GM18873 (cell line): ENCODE measurements around the gene TUBD1.
"Not testable (repeated sequence)": the region's sequence is repeated elsewhere in the genome, so short reads cannot be mapped to it uniquely, and the experiment has no call there.

Experiments used
- ATAC-seq: cut with Tn5 transposase; IDR thresholded peaks from one replicate; pipeline ENCODE4 v1.9.1; 2021; ENCODE audit warnings: mild to moderate bottlenecking, moderate library complexity, moderate number of reproducible peaks; ENCODE audit not compliant: unreplicated experiment, low FRiP score

Gene TUBD1

GRCh38 chr17:59877965-59878364 is 14.8 kb downstream of the TUBD1 start:
- no peak for ATAC-seq

GRCh38 chr17:59876107-59876506 is 16.6 kb downstream of the TUBD1 start:
- no peak for ATAC-seq

DNA sequence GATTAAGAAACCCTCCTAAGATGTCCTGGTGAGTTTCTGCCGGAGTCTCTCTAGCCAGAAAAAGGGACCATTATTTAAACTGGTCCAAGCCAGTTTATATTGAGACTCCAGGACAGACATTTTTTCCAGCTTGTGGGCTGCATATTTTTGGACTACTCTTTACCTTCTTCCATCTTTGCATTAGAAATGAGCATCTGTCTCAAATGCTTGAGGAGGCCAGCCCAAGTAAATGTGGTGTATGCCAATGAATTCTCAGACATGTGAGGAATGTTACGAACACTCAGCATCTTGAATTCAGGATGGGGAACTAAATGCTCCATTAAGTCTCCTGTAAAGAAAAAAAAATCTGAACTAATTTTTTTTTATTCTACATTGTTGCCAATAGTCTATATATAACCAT is 18.4 kb downstream of the TUBD1 start:
- no peak for ATAC-seq

- ATAC-seq, result not testable (repeated sequence)
These were observed 19.3 kb downstream of the TUBD1 start for GRCh38 chr17:59873414-59873813.

DNA sequence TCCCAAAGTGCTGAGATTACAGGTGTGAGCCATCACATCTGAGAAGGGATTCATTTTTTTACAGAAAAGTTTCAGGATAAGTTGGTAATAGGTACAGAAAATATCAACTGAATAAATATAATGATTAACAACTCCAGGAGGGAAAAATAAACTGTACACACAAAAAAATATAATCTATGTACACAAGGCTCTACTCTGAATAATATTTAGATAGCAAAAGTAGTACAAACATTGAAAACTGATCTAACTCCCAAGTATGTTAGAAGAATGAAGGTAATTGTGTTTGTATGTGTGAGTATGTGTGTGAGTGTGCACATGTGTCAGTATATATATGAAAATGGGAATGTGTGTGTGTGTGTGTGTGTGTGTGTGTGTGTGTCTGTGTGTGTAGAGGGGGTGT is 20.4 kb downstream of the TUBD1 start:
- no peak for ATAC-seq

- no peak for ATAC-seq
These were observed 22.3 kb downstream of the TUBD1 start for GRCh38 chr17:59870482-59870881.

- no peak for ATAC-seq
These were observed 22.9 kb downstream of the TUBD1 start for GRCh38 chr17:59869941-59870218.

DNA sequence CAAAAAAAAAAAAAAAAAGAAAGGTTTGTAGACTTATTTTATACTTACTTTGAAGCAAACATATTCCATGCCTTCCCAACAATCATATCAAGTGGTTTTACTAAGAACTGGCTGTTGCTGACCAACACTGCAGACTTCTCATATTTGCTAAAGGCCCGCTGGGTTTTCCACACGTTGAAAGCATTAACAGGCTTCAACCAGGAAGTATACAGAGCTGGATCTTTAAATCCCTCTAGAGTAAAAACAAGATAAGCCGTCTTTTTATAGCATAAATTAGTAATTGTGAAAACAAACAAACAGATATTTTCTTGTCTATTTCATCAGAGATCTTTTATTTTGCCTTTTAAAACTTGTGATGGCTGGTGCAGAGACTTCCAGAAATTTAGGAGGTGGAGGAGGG is 29.1 kb downstream of the TUBD1 start:
- no peak for ATAC-seq

GRCh38 chr17:59859444-59860025 is 33.2 kb downstream of the TUBD1 start:
- ATAC-seq, result no peak

- ATAC-seq, result no peak
These were observed 33.8 kb downstream of the TUBD1 start for GRCh38 chr17:59858932-59859331.

DNA sequence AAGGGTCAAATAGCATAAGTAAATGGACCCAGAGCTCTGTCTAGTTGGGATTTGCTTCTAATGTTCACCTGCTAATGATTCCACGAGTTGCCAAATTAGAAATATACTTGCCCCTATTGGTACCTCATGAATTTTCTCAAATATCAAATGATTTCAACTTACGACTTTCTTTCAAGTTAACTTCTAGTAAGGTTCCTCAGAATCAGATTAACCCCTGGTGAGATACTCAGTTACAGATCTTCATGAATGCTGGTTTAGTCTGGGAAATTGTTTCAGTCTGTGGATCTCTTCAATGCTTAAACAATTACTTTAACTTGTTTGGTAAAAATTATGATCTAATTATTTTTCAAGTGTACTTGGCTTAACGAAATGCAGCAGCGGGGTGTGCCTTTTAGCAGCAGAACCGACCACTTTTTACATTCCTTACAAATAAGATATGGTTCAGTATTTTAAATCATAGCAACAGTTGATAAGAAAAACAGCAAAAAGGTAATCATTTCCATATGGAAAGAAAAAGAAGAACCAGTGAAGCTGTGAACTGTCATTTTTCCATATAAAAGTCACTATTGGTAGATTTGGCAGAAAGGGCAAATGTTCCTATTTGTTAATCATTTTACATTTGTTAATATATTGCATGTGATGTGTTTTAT is 34.5 kb downstream of the TUBD1 start:
- no peak for ATAC-seq

DNA sequence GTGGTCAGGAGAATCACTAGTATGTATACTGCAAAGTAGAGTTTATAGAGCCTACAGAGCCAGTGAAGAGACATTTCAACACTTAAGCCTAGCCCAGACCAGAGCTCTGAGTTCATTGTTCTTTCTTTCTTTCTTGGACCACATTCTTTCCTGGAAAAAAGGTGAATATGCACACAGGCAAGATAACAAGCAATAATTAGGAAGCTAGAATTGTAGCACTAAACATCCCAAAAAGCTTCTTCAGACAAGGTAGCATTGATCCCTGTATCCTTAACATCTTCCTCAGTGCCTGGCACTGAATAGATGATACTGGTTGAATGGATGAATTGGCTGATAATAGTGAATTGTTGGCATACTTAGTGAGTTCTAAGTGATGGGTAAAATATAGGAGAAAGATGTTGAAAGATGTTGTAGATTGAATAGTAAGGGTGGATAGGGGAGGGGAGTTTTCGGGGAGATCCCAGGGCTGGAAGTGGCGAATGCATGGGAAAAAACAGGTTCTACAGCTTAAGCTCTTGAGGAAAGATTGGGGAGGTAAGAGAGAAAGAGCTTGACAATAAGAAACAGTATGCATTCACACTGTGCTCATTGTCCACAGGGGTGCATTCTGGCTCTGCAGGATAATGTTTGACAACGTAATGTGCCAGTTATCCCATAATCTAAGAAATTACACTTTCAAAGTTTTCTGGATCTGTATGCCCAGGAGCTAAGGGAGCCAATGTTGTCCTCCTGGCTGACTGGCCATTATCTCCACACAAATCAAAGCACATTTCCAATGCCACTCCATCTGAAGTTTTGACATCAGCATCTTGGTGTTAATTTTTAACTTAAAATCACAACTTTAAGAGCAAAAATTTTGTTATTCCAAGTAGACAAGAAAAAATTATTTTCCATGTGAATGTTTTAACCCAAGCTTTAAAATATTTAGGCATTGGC is 35.6 kb downstream of the TUBD1 start:
- no peak for ATAC-seq

- not testable (repeated sequence) for ATAC-seq
These were observed 38.6 kb downstream of the TUBD1 start for GRCh38 chr17:59853919-59854729.

DNA sequence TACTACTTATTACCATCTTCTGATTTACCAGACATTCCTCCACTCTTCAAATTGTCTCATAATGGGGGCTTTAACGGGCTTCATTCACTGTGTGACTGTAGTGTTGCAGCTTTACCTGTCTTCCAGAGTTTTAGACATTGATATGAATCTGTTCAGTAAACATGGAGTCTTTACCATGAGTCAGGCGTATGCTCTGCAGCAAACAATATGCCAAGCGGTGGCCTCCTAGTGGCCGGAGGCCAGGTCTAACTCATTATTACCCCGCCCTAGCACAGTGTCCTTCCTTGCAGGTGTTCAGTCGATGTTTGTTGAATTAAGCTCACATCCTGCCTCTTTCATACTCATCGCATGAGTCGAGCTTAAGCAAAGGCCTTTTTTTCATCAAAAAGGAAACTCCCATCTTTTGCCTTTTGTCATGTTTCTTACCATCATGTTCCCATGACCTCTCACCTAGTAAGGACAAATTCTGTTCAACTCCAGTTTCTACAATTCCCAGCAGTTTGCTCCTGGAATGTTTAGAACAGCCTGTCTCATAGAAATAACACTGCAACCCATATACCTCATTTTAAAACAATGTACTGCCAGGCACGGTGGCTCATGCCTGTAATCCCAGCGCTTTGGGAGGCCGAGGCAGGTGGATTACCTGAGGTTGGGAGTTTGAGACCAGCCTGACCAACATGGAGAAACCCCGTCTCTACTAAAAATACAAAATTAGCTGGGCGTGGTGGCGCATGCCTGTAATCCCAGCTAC is 39.4 kb downstream of the TUBD1 start:
- no peak for ATAC-seq

- not testable (repeated sequence) for ATAC-seq
These were observed 39.9 kb downstream of the TUBD1 start for GRCh38 chr17:59852847-59853167.

DNA sequence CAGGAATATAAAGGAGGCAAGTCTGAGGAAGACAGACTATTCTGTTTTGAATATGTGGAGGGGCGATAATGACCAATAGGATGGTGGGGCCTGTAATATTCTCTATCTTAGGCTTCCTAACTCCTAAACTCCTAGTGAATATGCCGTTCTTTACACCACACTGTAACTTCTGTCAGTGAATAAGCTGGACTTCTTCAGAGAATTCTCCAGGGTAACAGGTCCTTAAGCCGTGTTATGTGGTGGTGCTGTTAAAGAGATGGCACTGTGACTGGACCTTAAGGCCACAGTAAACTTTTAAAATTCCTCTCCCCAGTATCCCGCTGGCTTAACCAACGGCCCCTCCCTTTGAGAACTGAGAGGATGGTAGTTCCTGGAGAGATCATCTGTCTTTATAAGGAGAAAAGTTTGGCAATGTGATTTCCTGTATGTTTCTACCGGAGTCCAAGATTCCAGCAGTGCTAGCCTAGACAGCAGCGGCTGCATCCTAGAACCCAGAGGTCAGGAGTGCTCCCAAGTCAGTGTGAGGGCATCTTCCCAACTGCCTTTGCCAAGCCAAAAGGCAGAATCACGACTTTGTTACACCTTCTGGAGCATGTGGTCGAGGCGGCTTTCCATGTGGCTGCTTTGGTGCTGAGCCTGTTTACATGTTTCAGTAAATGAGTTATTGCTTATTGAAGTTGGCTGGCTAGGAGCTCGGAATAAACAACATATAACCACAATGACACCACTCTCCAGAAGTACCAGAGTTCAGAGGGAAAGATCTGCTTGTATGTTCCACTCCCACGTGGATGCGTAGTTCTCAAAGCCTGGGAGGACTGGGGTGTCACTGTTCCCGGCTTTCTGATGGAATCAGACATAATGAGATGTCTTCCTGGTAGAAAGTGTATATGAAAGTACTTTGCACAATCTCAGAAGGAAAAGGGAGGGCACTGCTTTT is 41.0 kb downstream of the TUBD1 start:
- ATAC-seq, result no peak

GRCh38 chr17:59850311-59850710 is 42.4 kb downstream of the TUBD1 start:
- ATAC-seq, result not testable (repeated sequence)

DNA sequence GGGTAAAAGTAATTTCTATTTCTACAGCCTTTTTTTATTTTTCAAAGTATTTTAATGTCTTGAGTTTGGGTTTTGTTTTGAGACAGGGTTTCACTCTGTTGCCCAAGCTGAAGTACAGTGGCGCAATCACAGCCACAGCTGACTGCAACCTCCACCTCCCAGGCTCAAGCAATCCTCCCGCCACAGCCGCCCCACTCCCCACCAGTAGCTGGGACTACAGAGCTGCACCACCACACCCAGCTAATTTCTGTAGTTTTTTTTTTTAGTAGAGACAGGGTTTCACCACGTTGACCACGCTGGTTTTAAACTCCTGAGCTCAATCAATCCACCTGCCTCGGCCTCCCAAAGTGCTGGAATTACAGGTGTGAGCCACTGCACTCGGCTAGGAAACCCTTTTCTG is 44.0 kb downstream of the TUBD1 start:
- no peak for ATAC-seq

DNA sequence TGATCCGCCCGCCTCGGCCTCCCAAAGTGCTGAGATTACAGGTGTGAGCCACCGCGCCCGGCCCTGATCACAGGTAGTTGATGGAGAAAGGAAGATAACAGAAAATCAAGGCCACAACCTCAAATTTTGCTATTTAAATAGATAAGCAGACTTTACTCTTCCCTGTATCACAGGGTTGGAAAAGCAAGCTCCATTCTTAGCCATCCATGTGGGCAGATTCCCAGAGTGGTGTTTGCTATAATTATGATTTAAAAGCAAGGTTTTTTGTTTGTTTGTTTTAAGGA is 44.4 kb downstream of the TUBD1 start:
- ATAC-seq, result no peak
